IMR-90 (cell line): ENCODE measurements around the gene ZNF146.

Experiments used
- CTCF ChIP-seq: conservative IDR thresholded peaks from 2 replicates; pipeline ENCODE4 v1.5.1; 2012; ENCODE audit warnings: mild to moderate bottlenecking, low read depth, low read length, improper control_type of control experiment
- MAZ ChIP-seq: IDR thresholded peaks from 2 replicates; pipeline ENCODE4 v1.6.1; 2012; ENCODE audit warnings: low read depth, mild to moderate bottlenecking, low read length, improper control_type of control experiment, moderate library complexity, borderline replicate concordance
- MXI1 ChIP-seq: IDR thresholded peaks from 2 replicates; pipeline ENCODE4 v1.6.1; 2012; ENCODE audit warnings: low read depth, mild to moderate bottlenecking, low read length, moderate library complexity, borderline replicate concordance
- POLR2A ChIP-seq: IDR thresholded peaks from 2 replicates; pipeline ENCODE4 v1.6.1; 2012; ENCODE audit warnings: mild to moderate bottlenecking, low read depth, low read length
- RCOR1 ChIP-seq: IDR thresholded peaks from 2 replicates; pipeline ENCODE4 v1.6.1; 2012; ENCODE audit warnings: mild to moderate bottlenecking, low read length, improper control_type of control experiment; ENCODE audit not compliant: insufficient replicate concordance
- USF2 ChIP-seq: fragments of 150-350 bp; IDR thresholded peaks from 2 replicates; pipeline ENCODE4 v1.6.1; 2017; ENCODE audit warnings: mild to moderate bottlenecking, antibody characterized with exemption, low read length, low read depth

GRCh38 chr19:36252047-36252446, 37.1 kb downstream of the ZNF146 start:
- TF ChIP-seq CTCF = no peak
- no peak for TF ChIP-seq USF2
- TF ChIP-seq POLR2A = no peak
- TF ChIP-seq MXI1 = no peak
- TF ChIP-seq RCOR1 = no peak
- no peak for TF ChIP-seq MAZ
